GM12874 (cell line): ENCODE data around the gene GRIN2D.

Source experiments
- TF ChIP-seq, protein P1 (sequence below): IDR thresholded peaks from 2 replicates; pipeline ENCODE4 v1.5.1; 2011; ENCODE audit warnings: low read depth, mild to moderate bottlenecking, control low read depth, low read length, moderate library complexity; ENCODE audit not compliant: insufficient read depth

The GRIN2D gene

GRCh38 chr19:48393559-48394330, at the start of gene GRIN2D:
Gene GRIN2D (plus strand): TSS chr19:48393668. CDS start chr19:48398393, 4,725 bp downstream.
- TF ChIP-seq, protein P1, sequence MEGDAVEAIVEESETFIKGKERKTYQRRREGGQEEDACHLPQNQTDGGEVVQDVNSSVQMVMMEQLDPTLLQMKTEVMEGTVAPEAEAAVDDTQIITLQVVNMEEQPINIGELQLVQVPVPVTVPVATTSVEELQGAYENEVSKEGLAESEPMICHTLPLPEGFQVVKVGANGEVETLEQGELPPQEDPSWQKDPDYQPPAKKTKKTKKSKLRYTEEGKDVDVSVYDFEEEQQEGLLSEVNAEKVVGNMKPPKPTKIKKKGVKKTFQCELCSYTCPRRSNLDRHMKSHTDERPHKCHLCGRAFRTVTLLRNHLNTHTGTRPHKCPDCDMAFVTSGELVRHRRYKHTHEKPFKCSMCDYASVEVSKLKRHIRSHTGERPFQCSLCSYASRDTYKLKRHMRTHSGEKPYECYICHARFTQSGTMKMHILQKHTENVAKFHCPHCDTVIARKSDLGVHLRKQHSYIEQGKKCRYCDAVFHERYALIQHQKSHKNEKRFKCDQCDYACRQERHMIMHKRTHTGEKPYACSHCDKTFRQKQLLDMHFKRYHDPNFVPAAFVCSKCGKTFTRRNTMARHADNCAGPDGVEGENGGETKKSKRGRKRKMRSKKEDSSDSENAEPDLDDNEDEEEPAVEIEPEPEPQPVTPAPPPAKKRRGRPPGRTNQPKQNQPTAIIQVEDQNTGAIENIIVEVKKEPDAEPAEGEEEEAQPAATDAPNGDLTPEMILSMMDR: no peak

DNA sequence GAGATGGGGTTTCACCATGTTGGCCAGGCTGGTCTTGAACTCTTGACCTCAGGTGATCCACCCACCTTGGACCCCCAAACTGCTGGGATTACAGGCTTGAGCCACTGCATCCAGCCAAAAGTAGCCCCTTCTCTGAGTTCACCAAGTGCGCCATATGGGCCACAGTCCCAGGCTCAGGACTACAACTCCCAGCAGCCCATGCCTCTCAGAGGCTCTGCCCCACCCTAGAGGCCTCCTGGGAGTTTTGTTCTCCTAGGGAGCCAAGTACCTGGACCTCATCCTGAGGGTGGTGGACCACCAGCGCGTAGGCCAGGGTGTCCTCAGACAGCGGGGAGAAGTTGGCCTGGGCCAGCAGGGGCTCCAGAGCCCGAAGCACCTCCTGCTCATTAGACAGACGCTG, 48.6 kb upstream of the GRIN2D start:
- TF ChIP-seq, protein P1: no peak

GRCh38 chr19:48346191-48346590, 47.3 kb upstream of the GRIN2D start:
- TF ChIP-seq, protein P1: no peak

GRCh38 chr19:48348045-48348444, 45.4 kb upstream of the GRIN2D start:
- TF ChIP-seq, protein P1: no peak

- TF ChIP-seq, protein P1: no peak
Observed at GRCh38 chr19:48348737-48349136, 44.7 kb upstream of the GRIN2D start.

- TF ChIP-seq, protein P1: no peak
Observed at GRCh38 chr19:48350856-48351255, 42.6 kb upstream of the GRIN2D start.

DNA sequence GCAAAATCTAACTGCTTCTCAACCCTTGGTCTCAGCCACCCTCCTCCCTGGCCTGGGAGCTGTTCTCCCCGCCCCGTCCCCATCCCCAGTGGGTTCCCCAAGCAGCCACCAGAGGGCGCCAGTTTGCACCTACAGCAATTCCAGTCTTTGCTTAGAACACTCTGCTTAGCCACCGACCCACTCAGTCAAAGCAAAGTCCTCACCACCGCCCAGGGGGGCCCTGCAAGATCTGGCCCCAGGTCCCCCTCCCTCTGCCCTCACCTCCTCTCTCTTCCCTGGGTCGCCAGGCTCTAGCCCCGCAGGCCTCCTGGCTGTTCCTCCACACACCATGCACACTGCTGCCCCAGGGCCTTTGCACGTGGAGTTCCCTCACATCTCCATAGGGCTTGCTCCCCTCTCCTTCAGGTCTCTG, 42.1 kb upstream of the GRIN2D start:
- TF ChIP-seq, protein P1: peak; percentile 93
